IPS-11a (cell line): ENCODE measurements around the gene MYBBP1A.
"Not testable (repeated sequence)": the region's sequence is repeated elsewhere in the genome, so short reads cannot be mapped to it uniquely, and the experiment has no call there.

Experiments used
- H3K4me3 ChIP-seq: one replicate; pipeline ENCODE4 v1.5.1; 2013; ENCODE audit warnings: low read depth, low read length, control low read depth

Gene MYBBP1A

DNA sequence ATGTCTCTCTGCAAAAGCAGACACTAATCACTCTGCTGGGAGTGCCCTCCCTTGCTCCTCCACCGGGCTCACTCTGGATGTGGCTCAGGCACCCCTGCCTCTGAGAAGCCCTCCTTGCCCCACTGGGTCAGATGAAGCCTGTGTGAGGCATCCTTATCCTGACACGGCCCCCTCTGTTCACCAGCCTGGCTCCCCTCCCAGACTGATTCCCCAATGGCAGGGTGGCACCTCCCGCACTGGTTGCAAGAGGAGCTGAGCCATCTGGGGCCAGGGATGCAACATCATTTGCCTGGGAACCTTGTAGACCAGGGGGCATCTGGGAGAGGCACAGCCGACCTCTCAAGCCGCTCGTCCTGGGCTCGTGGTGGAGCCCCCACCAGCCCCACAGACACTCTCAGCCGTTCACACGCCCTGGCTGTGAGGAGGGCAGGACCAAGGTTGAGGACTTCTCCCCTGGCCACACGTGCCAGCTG, 35.8 kb upstream of the MYBBP1A start:
- H3K4me3 ChIP-seq: no peak overlapping the region

- not testable (repeated sequence) for H3K4me3 ChIP-seq
Observed at GRCh38 chr17:4590042-4590441, 34.9 kb upstream of the MYBBP1A start.

- no peak overlapping the region for H3K4me3 ChIP-seq
Observed at GRCh38 chr17:4588898-4589625, 33.9 kb upstream of the MYBBP1A start.

DNA sequence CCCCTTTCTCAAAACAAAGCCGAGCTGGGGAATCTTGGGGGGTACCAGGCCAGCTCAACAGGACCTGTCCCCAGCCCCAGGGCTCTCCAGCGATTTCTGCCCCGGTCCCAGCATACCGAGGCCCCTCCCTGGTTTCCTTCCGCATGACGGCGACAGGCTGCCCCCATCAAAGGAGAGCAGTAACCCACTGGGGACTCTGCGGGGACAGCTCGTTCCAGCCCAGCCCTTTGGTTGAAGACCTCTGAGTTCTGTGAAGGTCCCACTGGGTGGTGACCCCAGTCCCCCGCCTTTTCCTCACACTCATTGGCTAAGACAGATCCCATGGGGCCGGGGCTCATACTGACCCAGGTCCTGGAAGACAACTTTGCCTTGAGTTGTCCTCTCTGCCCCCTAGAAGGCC, 33.2 kb upstream of the MYBBP1A start:
- H3K4me3 ChIP-seq: no peak overlapping the region

- no peak overlapping the region for H3K4me3 ChIP-seq
Observed at GRCh38 chr17:4587803-4588202, 32.6 kb upstream of the MYBBP1A start.

DNA sequence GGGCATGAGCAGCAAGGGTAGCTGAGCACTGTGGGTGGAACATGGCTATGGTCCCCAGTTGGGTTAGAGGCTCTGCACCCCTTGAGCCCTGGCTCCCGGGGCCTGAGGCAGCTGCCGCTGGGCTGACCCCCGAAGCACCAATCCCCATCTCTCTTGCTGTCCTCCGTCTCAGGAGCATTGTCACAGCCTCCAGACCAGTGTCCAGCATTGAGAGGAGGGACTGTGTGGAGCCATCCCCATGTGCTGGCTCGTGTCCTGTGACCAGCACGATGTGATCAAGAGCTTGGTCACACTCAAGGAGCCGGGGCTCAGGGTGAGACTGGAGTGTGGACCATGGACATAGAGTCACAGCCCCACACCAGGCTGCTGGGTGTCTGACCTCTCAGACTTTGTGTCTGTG, 32.0 kb upstream of the MYBBP1A start:
- no peak overlapping the region for H3K4me3 ChIP-seq

DNA sequence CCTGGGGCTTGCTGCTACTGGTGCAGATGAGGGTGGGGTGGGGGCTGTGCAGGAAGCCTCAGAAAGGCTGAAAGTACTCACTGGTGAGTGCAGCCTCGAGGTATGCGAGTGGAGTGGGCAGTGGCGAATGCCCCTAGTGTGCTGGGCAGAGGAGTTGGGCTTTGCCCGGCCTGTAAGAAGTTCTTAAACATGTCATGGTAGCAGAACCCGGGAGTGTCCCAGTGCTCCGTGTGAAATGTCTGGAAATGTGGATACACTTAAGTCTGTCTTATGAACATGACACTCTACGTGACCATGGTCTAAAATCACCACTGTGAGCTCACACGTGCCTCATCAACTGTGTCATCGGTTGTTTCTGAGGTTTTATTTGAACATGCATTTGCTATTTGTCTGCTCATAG, 30.9 kb upstream of the MYBBP1A start:
- no peak overlapping the region for H3K4me3 ChIP-seq

- H3K4me3 ChIP-seq: no peak overlapping the region
Observed at GRCh38 chr17:4585638-4585994, 30.4 kb upstream of the MYBBP1A start.

DNA sequence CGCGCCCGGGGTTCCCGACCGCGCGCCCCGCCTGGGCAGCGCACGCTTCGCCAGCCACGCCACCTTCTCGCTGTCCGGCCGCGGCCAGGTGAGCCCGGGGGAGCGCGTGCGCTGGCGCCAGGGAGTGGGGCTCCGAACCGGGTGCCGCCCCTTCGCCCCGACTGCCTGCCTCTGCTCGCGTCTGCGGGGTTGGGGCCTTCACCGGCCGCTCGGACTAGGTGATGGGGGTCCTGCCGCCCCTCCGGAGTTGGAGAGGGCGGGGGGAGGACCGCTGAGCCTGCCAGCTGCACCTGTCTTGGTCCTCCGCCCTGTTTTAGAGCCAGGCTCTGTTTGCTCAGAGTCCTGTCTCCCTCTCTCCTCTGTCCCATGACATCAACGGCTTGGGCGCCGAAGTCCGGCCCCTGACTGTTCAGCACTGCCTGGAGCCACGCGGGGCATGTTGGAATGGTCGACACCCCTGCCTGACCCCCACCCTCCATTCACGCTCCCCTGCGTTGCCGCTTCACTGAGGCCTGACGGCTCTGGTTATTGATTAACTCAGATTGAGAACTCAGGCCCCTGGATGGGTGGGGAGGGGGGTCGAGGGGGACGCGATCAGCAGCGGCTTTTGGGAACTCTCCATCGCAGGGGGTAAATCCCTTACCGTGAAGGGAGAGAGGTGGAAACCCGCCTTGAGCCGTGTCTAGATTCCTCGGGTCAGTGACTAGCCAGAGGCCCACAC, 29.9 kb upstream of the MYBBP1A start:
- H3K4me3 ChIP-seq: peak overlapping the region; percentile 50

- peak within 1 kb of the TSS; percentile 50 for H3K4me3 ChIP-seq
Observed at GRCh38 chr17:4584101-4584916, 29.1 kb upstream of the MYBBP1A start, which contains the start of gene SMTNL2. Gene SMTNL2, plus strand, starts transcription at chr17:4584529. Its CDS starts 77 bp downstream, at chr17:4584606.

DNA sequence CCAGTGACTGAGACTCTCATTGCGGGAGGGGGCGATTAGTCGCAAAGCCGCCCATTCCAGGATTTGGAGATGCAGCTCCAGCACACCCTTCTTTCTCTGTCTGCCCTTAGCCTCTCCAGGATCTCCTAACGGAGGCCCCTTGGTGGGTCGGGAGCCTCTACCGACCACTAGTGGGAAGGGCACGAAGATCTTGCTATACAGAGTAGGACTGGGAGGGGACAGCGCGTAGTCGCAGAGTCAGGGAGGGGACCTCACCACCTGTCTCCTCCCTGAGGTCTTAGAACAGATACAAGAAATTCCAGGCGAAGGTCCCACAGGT, 28.6 kb upstream of the MYBBP1A start:
- H3K4me3 ChIP-seq: peak overlapping the region; percentile 50

DNA sequence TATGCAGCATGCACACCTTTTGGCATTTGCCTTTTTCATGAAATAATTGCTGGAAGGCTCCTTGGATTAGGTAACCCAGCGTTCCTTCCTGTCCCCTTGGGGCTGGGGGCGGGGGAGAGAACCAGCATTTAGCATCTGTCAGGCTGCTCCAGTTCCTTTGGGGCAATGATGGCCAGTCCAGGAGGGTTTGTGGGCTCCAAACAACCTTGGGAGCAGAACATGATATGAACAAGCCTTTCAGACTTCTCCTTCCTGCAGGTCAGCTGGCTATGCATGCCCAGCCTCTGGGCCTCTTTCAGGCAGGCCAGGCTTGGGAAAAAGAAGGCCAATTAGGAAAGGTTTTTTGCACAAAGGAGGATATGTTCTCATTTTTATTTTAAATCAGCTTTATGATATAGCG, 28.0 kb upstream of the MYBBP1A start:
- H3K4me3 ChIP-seq: no peak overlapping the region

GRCh38 chr17:4582691-4583090, 27.5 kb upstream of the MYBBP1A start:
- no peak overlapping the region for H3K4me3 ChIP-seq

DNA sequence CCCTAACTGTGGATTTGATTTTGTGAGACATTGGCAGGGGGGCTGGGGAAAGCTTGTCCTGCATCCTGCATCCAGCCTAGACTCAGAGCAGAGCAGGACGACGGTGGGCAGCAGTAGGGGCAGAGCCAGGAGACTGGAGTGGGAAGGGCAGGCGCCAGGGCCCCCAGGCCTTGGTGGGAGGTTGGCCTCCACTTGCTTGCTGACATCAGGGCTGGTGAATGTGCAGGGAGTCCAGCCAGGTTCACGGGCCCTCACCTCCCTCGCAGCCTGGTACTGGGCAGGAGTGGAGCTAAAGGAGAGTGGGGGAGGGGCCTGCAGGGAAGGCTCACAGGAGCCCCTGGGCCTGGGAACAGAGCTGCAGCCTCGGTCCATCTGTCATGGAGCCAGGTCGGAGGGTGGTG, 26.9 kb upstream of the MYBBP1A start:
- no peak overlapping the region for H3K4me3 ChIP-seq

- no peak overlapping the region for H3K4me3 ChIP-seq
Observed at GRCh38 chr17:4580291-4580690, 25.1 kb upstream of the MYBBP1A start.

DNA sequence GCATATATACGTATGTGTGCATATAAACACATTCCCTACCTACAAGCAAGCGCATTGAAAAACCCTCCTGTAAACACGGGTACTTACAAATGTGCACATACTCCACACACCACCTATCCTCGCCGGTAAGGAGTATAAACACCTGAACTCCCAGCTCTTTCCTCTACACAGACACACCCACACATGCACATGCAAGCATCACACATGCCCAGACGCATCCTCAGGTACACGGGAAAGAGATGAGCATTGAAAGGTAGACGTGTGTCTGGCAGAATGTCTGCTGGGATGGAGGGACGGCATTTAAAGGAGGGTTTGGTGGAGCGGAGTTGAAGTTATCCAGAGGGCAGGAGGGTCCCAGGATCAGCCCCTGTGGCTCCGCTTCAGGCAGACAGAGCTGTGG, 24.5 kb upstream of the MYBBP1A start:
- H3K4me3 ChIP-seq: no peak overlapping the region

- not testable (repeated sequence) for H3K4me3 ChIP-seq
Observed at GRCh38 chr17:4578349-4578748, 23.2 kb upstream of the MYBBP1A start.

- H3K4me3 ChIP-seq: no peak overlapping the region
Observed at GRCh38 chr17:4577386-4577993, 22.3 kb upstream of the MYBBP1A start.

GRCh38 chr17:4576729-4577322, 21.6 kb upstream of the MYBBP1A start:
- H3K4me3 ChIP-seq: no peak overlapping the region

DNA sequence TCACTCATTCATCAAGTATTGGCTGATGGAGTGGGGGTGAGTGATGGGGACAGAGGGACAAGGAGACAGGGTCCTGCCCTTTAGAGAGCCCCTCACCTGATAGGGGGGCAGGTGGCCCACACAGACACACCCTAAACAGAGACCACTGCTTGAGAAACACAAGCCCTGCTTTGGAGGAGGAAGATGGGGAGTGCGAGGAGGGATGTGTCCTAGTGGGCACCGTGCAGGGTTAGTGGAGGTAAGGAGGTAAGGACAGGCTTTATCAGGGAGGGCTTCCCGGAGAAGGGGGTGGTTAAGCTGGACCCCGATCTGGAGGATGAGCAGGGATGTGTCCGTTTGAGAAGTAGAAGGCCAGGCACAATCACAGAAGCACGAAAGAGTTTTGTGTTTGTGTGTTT, 21.0 kb upstream of the MYBBP1A start:
- H3K4me3 ChIP-seq: no peak overlapping the region

GRCh38 chr17:4574448-4575045, 19.4 kb upstream of the MYBBP1A start:
- no peak overlapping the region for H3K4me3 ChIP-seq
